HEK293T (cell line): ENCODE data around the gene MXD1.

Experiments used
- ARNT ChIP-seq: fragments of 450-650 bp; IDR thresholded peaks from 2 replicates; pipeline ENCODE4 v1.6.1; 2017; ENCODE audit warnings: mild to moderate bottlenecking
- BHLHE40 ChIP-seq: fragments of 450-650 bp; IDR thresholded peaks from 2 replicates; pipeline ENCODE4 v1.6.1; 2016; ENCODE audit warnings: mild to moderate bottlenecking, moderate library complexity, borderline replicate concordance
- FOXM1 ChIP-seq: fragments of 450-650 bp; IDR thresholded peaks from 2 replicates; pipeline ENCODE4 v1.6.1; 2017; ENCODE audit warnings: mild to moderate bottlenecking, borderline replicate concordance
- HDGF ChIP-seq: fragments of 450-650 bp; IDR thresholded peaks from 2 replicates; pipeline ENCODE4 v1.6.1; 2017; ENCODE audit warnings: antibody characterized with exemption, borderline replicate concordance
- LEF1 ChIP-seq: fragments of 450-650 bp; IDR thresholded peaks from 2 replicates; pipeline ENCODE4 v1.6.1; 2017; ENCODE audit warnings: mild to moderate bottlenecking, borderline replicate concordance
- NFRKB ChIP-seq: fragments of 450-650 bp; IDR thresholded peaks from 2 replicates; pipeline ENCODE4 v1.6.1; 2016; ENCODE audit warnings: mild to moderate bottlenecking, moderate library complexity
- SP1 ChIP-seq: fragments of 450-650 bp; IDR thresholded peaks from 2 replicates; pipeline ENCODE4 v1.6.1; 2017
- SUZ12 ChIP-seq: fragments of 450-650 bp; IDR thresholded peaks from 2 replicates; pipeline ENCODE4 v1.6.1; 2016; ENCODE audit warnings: mild to moderate bottlenecking

DNA sequence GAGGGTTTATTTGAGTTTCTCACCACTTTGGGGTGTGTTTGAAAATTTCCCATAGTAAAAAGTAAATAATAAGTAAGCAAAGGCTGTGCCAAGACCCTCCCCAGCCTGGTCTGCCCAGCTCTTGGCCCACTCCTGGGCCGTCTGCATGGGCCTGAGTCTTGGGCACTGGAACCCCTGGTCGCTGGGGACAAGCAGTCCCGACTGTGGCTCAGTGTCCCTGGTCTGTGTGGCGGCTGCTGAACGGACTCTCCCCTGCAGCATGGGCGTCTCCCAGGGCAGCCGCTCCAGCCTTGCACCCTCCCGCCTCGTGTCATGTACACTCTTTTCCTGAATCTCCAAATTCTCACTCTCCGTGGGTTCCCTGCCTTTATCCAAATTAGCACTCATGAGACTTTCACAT is 53.7 kb downstream of the MXD1 start:
- TF ChIP-seq FOXM1: no peak
- no peak for TF ChIP-seq ARNT
- TF ChIP-seq NFRKB: no peak
- TF ChIP-seq HDGF: no peak
- TF ChIP-seq LEF1: no peak
- TF ChIP-seq BHLHE40: no peak
- no peak for TF ChIP-seq SUZ12
- TF ChIP-seq SP1: no peak
